Measurements from ENCODE around the gene LDAF1.
"Not testable (repeated sequence)": the region's sequence is repeated elsewhere in the genome, so short reads cannot be mapped to it uniquely, and the experiment has no call there.

Gene LDAF1

DNA sequence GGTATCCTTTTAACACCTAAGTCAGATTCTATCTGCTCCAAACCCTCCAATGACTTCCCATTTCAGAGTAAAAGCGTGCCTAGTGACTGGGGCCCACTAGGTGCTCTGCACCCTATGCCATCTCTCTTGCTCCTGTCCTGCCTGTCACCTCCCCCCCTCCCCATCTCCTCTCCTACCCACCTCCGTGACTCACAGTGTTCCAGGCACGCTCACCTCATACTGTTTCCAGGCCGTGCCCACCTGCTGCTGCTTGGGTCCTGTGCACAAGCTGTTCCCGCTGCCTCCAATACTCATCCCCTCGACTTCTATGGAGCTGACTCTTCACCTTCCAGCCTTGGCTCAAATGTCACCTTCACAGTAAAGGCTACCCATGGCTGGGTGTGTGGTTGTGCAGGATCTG, 29.5 kb upstream of the LDAF1 start:
- TF ChIP-seq, protein P1, sequence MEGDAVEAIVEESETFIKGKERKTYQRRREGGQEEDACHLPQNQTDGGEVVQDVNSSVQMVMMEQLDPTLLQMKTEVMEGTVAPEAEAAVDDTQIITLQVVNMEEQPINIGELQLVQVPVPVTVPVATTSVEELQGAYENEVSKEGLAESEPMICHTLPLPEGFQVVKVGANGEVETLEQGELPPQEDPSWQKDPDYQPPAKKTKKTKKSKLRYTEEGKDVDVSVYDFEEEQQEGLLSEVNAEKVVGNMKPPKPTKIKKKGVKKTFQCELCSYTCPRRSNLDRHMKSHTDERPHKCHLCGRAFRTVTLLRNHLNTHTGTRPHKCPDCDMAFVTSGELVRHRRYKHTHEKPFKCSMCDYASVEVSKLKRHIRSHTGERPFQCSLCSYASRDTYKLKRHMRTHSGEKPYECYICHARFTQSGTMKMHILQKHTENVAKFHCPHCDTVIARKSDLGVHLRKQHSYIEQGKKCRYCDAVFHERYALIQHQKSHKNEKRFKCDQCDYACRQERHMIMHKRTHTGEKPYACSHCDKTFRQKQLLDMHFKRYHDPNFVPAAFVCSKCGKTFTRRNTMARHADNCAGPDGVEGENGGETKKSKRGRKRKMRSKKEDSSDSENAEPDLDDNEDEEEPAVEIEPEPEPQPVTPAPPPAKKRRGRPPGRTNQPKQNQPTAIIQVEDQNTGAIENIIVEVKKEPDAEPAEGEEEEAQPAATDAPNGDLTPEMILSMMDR (IDR thresholded peaks at IDR 0.05; ENCODE audit: insufficient read depth, low read depth, low read length, missing control alignments), result no peak
- no peak overlapping the region for H3K4me3 ChIP-seq (ENCODE audit: low read length)
- DNase-seq (ENCODE audit: low read depth), result no peak

DNA sequence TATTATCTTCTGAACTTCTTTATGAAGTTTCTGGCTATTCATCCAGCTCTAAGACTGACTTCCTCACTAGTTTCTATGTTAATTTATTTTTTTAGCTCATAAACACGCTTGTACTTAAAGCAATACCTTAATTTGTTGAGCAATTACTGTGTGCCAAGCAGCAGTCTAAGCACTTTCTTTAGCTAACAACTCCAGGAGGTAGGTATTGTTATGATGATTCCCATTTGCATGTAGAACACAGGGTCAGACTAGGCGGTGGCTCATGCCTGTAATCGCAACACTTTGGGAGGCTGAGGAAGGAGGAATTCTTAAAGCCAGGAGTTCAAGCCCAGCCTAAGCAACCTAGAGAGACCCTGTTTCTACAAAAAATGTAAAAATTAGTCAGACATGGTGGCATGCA, 27.7 kb upstream of the LDAF1 start:
- TF ChIP-seq, protein P1 (IDR thresholded peaks at IDR 0.05; ENCODE audit: insufficient read depth, low read depth, low read length, missing control alignments), result no peak
- no peak overlapping the region for H3K4me3 ChIP-seq (ENCODE audit: low read length)
- DNase-seq (ENCODE audit: low read depth), result no peak

DNA sequence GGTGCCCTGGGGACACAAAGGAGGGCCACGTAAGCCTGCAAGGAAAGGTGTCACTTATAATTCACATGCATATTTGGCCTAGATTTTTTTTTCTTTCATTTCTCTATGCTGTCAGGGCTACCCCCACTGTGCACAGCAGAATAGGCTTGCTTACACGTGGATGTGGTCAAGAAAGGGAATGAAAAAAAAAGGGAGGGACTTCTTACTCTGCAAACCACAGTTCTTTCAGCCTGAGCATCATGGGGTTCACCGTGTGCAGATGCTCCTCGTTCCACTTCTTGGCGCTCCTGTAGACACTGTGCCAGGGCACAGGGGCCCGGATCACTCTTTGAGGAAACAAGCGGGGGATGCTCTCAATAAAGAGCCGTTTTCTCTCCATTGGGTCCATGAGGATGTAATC, 24.4 kb upstream of the LDAF1 start:
- H3K4me3 ChIP-seq (ENCODE audit: low read length), result no peak overlapping the region
- DNase-seq (ENCODE audit: low read depth), result no peak
- TF ChIP-seq, protein P1 (IDR thresholded peaks at IDR 0.05; ENCODE audit: insufficient read depth, low read depth, low read length, missing control alignments), result no peak

DNA sequence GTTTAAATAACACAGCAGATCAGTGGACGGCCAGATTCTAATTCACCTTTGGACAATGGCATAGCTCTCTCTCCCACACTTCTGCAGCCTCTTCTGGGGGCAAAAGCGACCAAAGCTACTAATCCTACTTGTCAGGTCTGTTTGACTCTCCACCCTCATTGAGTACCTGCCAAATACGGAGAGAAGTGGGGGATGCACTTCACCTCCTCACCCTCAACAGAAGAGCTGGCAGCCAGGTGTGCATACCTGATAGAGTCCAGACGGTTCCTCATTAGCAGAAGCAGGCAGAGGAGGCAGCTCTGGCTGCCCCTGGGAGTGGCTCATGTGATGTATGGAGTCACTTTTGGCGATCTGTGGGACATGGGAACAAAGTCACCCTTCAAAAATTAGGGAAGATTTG, 12.7 kb upstream of the LDAF1 start:
- no peak for DNase-seq (ENCODE audit: low read depth)
- TF ChIP-seq, protein P1 (IDR thresholded peaks at IDR 0.05; ENCODE audit: insufficient read depth, low read depth, low read length, missing control alignments), result no peak
- H3K4me3 ChIP-seq (ENCODE audit: low read length), result no peak overlapping the region

- H3K4me3 ChIP-seq (ENCODE audit: low read length), result peak within 1 kb of the TSS; percentile 8
- TF ChIP-seq, protein P1 (IDR thresholded peaks at IDR 0.05; ENCODE audit: insufficient read depth, low read depth, low read length, missing control alignments), result no peak
- peak; percentile 92 for DNase-seq (ENCODE audit: low read depth)
Measured at GRCh38 chr16:21150375-21151001, 8.0 kb upstream of the LDAF1 start, which contains the start of gene DNAH3. TSS of gene DNAH3 (minus strand) at chr16:21150846. CDS start at chr16:21150319, 527 bp downstream.

DNA sequence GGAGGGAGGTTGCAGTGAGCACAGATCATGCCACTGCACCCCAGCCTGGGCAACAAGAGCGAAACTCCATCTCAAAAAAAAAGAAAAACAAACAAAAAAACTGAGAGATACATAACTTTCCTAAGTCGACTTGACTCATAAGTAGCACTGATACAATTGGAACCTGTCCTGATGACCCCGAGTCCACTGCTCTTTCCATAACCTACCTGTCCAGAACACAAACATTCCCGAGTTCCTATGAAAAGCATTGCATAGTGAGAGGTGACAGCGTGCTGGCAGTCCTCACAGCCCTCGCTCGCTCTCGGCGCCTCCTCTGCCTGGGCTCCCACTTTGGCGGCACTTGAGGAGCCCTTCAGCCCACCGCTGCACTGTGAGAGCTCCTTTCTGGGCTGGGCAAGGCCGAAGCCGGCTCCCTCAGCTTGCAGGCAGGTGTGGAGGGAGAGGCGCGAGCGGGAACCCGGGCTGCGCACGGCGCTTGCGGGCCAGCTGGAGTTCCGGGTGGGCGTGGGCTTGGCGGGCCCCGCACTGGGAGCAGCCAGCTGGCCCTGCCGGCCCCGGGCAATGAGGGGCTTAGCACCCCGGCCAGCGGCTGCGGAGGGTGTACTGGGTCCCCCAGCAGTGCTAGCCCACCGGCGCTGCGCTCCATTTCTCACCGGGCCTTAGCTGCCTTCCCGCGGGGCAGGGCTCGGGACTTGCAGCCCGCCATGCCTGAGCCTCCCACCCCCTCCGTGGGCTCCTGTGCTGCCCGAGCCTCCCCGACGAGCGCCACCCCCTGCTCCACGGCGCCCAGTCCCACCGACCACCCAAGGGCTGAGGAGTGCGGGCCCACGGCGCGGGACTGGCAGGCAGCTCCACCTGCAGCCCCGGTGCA, 6.1 kb upstream of the LDAF1 start:
- not testable (repeated sequence) for H3K4me3 ChIP-seq (ENCODE audit: low read length); DNase-seq (ENCODE audit: low read depth)

GRCh38 chr16:21153124-21153729, 5.2 kb upstream of the LDAF1 start:
- DNase-seq (ENCODE audit: low read depth); H3K4me3 ChIP-seq (ENCODE audit: low read length): not testable (repeated sequence)

- not testable (repeated sequence) for DNase-seq (ENCODE audit: low read depth); H3K4me3 ChIP-seq (ENCODE audit: low read length)
Measured at GRCh38 chr16:21156011-21156410, 2.5 kb upstream of the LDAF1 start.
